H1 (cell line): Measurements from ENCODE around the gene GFOD1. TPM values are rescaled to one million over a fixed set of nuclear protein-coding genes. Genes with fewer than 3 reads are reported as not detected.

Experiments used
- CTCF ChIA-PET: fragments of 300-600 bp; sonication (Branson Sonifier 250); formaldehyde crosslinking; loops from one replicate; lab custom pipeline; 2021; ENCODE audit not compliant: partially characterized antibody; lab: Charles Lee
- POLR2A ChIA-PET: fragments of 300-600 bp; sonication (Branson Sonifier 250); formaldehyde crosslinking; loops from one replicate; lab custom pipeline; 2021; ENCODE audit warnings: inconsistent platforms; ENCODE audit not compliant: partially characterized antibody; lab: Charles Lee
- DNase-seq, 2 experiments: peaks; one replicate each; pipeline versions ENCODE4 v3.0.0 to v3.0.0-alpha.2; 2010 to 2022; ENCODE audit warnings: low spot score in 2 of 2, low read depth in 1 of 2, mixed read lengths in 1 of 2
- FAIRE-seq: peaks from 2 replicates; lab custom pipeline; 2011; peaks lifted over from hg19 to GRCh38; lab: Jason Lieb, UNC
- H2AFZ ChIP-seq: 2 replicates; pipeline ENCODE4 v1.8.1; 2012; ENCODE audit warnings: low read length, inconsistent platforms
- H2AK5ac ChIP-seq: 2 replicates; pipeline ENCODE4 v1.6.1; 2013; ENCODE audit warnings: low read depth, low read length
- H2BK120ac ChIP-seq: replicated peaks from 2 replicates; pipeline ENCODE3; 2013; ENCODE audit warnings: low read depth, low read length, inconsistent platforms
- H2BK12ac ChIP-seq: 2 replicates; pipeline ENCODE4 v1.6.1; 2013; ENCODE audit warnings: low read depth, low read length
- H2BK15ac ChIP-seq: 2 replicates; pipeline ENCODE4 v1.6.1; 2013; ENCODE audit warnings: low read length
- H2BK20ac ChIP-seq: 2 replicates; pipeline ENCODE4 v1.6.1; 2013; ENCODE audit warnings: low read length
- H2BK5ac ChIP-seq: 2 replicates; pipeline ENCODE4 v1.6.1; 2013; ENCODE audit warnings: low read depth, low read length
- H3K14ac ChIP-seq: 2 replicates; pipeline ENCODE4 v1.6.1; 2013; ENCODE audit warnings: inconsistent platforms; ENCODE audit not compliant: insufficient read length
- H3K18ac ChIP-seq: 2 replicates; pipeline ENCODE4 v1.6.1; 2013; ENCODE audit warnings: low read length; ENCODE audit errors: extremely low read depth
- H3K23ac ChIP-seq: 2 replicates; pipeline ENCODE4 v1.6.1; 2013; ENCODE audit warnings: inconsistent platforms; ENCODE audit not compliant: insufficient read length
- H3K23me2 ChIP-seq: 2 replicates; pipeline ENCODE4 v1.6.1; 2013; ENCODE audit warnings: low read depth, low read length
- H3K27ac ChIP-seq: 2 replicates; pipeline ENCODE4 v1.6.1; 2011; ENCODE audit warnings: low read depth, low read length, inconsistent platforms
- H3K27me3 ChIP-seq, 4 experiments: replicated peaks in 1 of 4; 1 replicate in 1 of 4; 2 replicates in 3 of 4; pipeline versions ENCODE4 v1.6.1 to v1.8.1; 2011 to 2013; ENCODE audit warnings: low read length in 3 of 4, mild to moderate bottlenecking in 3 of 4, inconsistent platforms in 2 of 4, mixed read lengths in 2 of 4, moderate library complexity in 1 of 4; ENCODE audit not compliant: control insufficient read depth in 3 of 4, insufficient read depth in 3 of 4; ENCODE audit errors: extremely low read depth in 1 of 4
- H3K36me3 ChIP-seq, 4 experiments: 2 replicates each; pipeline versions ENCODE4 v1.6.1 to v1.8.1; 2011 to 2013; ENCODE audit warnings: mild to moderate bottlenecking in 4 of 4, low read length in 3 of 4, moderate library complexity in 2 of 4, control low read depth in 1 of 4, inconsistent platforms in 1 of 4; ENCODE audit not compliant: insufficient read depth in 4 of 4, control insufficient read depth in 2 of 4
- H3K4ac ChIP-seq: replicated peaks from 2 replicates; pipeline ENCODE3; 2013; ENCODE audit warnings: low read length, low read depth, mixed read lengths, inconsistent platforms; ENCODE audit not compliant: insufficient read length
- H3K4me1 ChIP-seq, 4 experiments: replicated peaks in 1 of 4; 1 replicate in 1 of 4; 2 replicates in 3 of 4; pipeline versions ENCODE4 v1.6.1 to v1.8.1; 2011 to 2013; ENCODE audit warnings: low read length in 3 of 4, inconsistent platforms in 2 of 4, mixed read lengths in 1 of 4; ENCODE audit not compliant: insufficient read depth in 4 of 4, control insufficient read depth in 3 of 4
- H3K4me2 ChIP-seq, 2 experiments: 2 replicates each; pipeline versions ENCODE4 v1.6.1 to v1.8.1; 2011 to 2013; ENCODE audit warnings: low read depth in 2 of 2, low read length in 2 of 2, control low read depth in 1 of 2, inconsistent platforms in 1 of 2, mild to moderate bottlenecking in 1 of 2; ENCODE audit not compliant: insufficient read depth in 1 of 2
- H3K4me3 ChIP-seq, 4 experiments: fragments of 200-600, 300-600 bp in 1 of 4; sonication (generic), shearing (Covaris generic), sonication (Bioruptor Twin) in 1 of 4; 2 replicates each; pipeline versions ENCODE4 v1.5.1 to v1.8.1; 2011 to 2016; ENCODE audit warnings: low read length in 4 of 4, low read depth in 3 of 4, control low read depth in 2 of 4, inconsistent platforms in 2 of 4, mild to moderate bottlenecking in 2 of 4, mixed read lengths in 1 of 4, moderate library complexity in 1 of 4; ENCODE audit not compliant: insufficient read depth in 2 of 4; ENCODE audit errors: extremely low read depth in 1 of 4
- H3K56ac ChIP-seq: replicated peaks from 2 replicates; pipeline ENCODE3; 2013; ENCODE audit warnings: low read depth, mild to moderate bottlenecking, mixed read lengths, low read length, inconsistent platforms; ENCODE audit not compliant: insufficient read length
- H3K79me1 ChIP-seq: 2 replicates; pipeline ENCODE4 v1.6.1; 2013; ENCODE audit warnings: low read depth, low read length, control low read depth
- H3K79me2 ChIP-seq, 2 experiments: 2 replicates each; pipeline versions ENCODE4 v1.6.1 to v1.8.1; 2012 to 2013; ENCODE audit warnings: low read length in 2 of 2, mild to moderate bottlenecking in 2 of 2, inconsistent platforms in 1 of 2; ENCODE audit not compliant: insufficient read depth in 2 of 2, control insufficient read depth in 1 of 2
- H3K9ac ChIP-seq, 4 experiments: replicated peaks in 1 of 4; 1 replicate in 1 of 4; 2 replicates in 3 of 4; pipeline versions ENCODE4 v1.6.1 to v1.8.1; 2011 to 2013; ENCODE audit warnings: low read depth in 3 of 4, low read length in 3 of 4, control low read depth in 2 of 4, mild to moderate bottlenecking in 2 of 4, moderate library complexity in 2 of 4, inconsistent platforms in 1 of 4; ENCODE audit errors: extremely low read depth in 1 of 4
- H3K9me3 ChIP-seq, 2 experiments: 2 replicates each; pipeline versions ENCODE4 v1.6.1 to v1.8.1; 2012 to 2013; ENCODE audit warnings: mild to moderate bottlenecking in 2 of 2, moderate library complexity in 2 of 2, control low read depth in 1 of 2, inconsistent platforms in 1 of 2, low read depth in 1 of 2, low read length in 1 of 2, mixed read lengths in 1 of 2; ENCODE audit not compliant: insufficient read depth in 2 of 2
- H4K20me1 ChIP-seq, 2 experiments: replicated peaks in 1 of 2; 2 replicates each; pipeline versions ENCODE3 to v1.8.1; 2011 to 2013; ENCODE audit warnings: inconsistent platforms in 2 of 2, low read length in 2 of 2, mild to moderate bottlenecking in 1 of 2; ENCODE audit not compliant: insufficient read depth in 2 of 2, control insufficient read depth in 1 of 2
- H4K5ac ChIP-seq: 2 replicates; pipeline ENCODE4 v1.6.1; 2013; ENCODE audit warnings: low read length, low read depth, mixed read lengths, inconsistent platforms; ENCODE audit not compliant: insufficient read length
- H4K8ac ChIP-seq: 2 replicates; pipeline ENCODE4 v1.8.0; 2013; ENCODE audit warnings: mild to moderate bottlenecking, moderate library complexity, low read length, inconsistent platforms; ENCODE audit not compliant: insufficient read depth; ENCODE audit errors: extremely low read depth
- H4K91ac ChIP-seq: replicated peaks from 2 replicates; pipeline ENCODE3; 2013; ENCODE audit warnings: low read length, mixed read lengths, inconsistent platforms; ENCODE audit not compliant: insufficient read length
- BCL11A ChIP-seq, 2 experiments: IDR thresholded peaks; one replicate each; pipeline ENCODE4 v1.6.1; 2011; ENCODE audit warnings: low read depth in 2 of 2, low read length in 2 of 2, mild to moderate bottlenecking in 2 of 2
- E2F6 ChIP-seq: IDR thresholded peaks from 2 replicates; pipeline ENCODE4 v1.6.1; 2012; ENCODE audit warnings: inconsistent platforms
- EZH2 ChIP-seq: fragments of 200-600 bp; sonication (generic); IDR thresholded peaks from 2 replicates; pipeline ENCODE4 v1.7.1; 2012; ENCODE audit warnings: low read depth, mild to moderate bottlenecking, moderate library complexity, low read length, inconsistent platforms; ENCODE audit not compliant: severe bottlenecking
- HDAC2 ChIP-seq, 2 experiments: fragments of 300-600 bp in 1 of 2; sonication (generic) in 1 of 2; IDR thresholded peaks; 2 replicates each; pipeline ENCODE4 v1.6.1; 2011 to 2012; ENCODE audit warnings: low read depth in 2 of 2, low read length in 2 of 2, mild to moderate bottlenecking in 2 of 2, moderate library complexity in 2 of 2, borderline replicate concordance in 1 of 2, inconsistent platforms in 1 of 2
- JUND ChIP-seq: IDR thresholded peaks from 2 replicates; pipeline ENCODE4 v1.6.1; 2011; ENCODE audit warnings: mild to moderate bottlenecking, improper control_type of control experiment, low read length
- MAFK ChIP-seq: IDR thresholded peaks from 2 replicates; pipeline ENCODE4 v1.6.1; 2012; ENCODE audit warnings: low read depth, mild to moderate bottlenecking, improper control_type of control experiment, low read length
- NRF1 ChIP-seq: IDR thresholded peaks from 2 replicates; pipeline ENCODE4 v1.6.1; 2011; ENCODE audit warnings: mild to moderate bottlenecking, low read depth, low read length, improper control_type of control experiment
- SIN3A ChIP-seq, 2 experiments: IDR thresholded peaks in 1 of 2; conservative IDR thresholded peaks in 1 of 2; 2 replicates each; pipeline ENCODE4 v1.6.1; 2011 to 2012; ENCODE audit warnings: low read length in 2 of 2, improper control_type of control experiment in 1 of 2, low read depth in 1 of 2, mild to moderate bottlenecking in 1 of 2
- SUZ12 ChIP-seq: fragments of 200-600 bp; sonication (generic); IDR thresholded peaks from 2 replicates; pipeline ENCODE4 v1.6.1; 2012; ENCODE audit warnings: mild to moderate bottlenecking, inconsistent platforms, low read length, moderate library complexity, mixed read lengths
- TEAD4 ChIP-seq: IDR thresholded peaks from 2 replicates; pipeline ENCODE4 v1.6.1; 2012; ENCODE audit warnings: low read depth, low read length, inconsistent platforms, mixed read lengths
- WGBS, 2 experiments: shearing (Covaris generic) in 1 of 2; methylation state at CpG; one replicate each; pipeline versions ENCODE4 v1.1.6 to v1.1.7; 2013 to 2015; ENCODE audit warnings: low lambda C conversion rate in 2 of 2, mixed read lengths in 2 of 2, inconsistent platforms in 1 of 2, low coverage in 1 of 2, missing lambda C conversion rate in 1 of 2; ENCODE audit not compliant: insufficient replicate concordance in 2 of 2, insufficient coverage in 1 of 2, insufficient read length in 1 of 2; ENCODE audit errors: extremely low coverage in 1 of 2, missing lambda C conversion rate in 1 of 2; 5-methylcytosine and 5-hydroxymethylcytosine counted together
- polyA plus RNA-seq, 7 experiments: library from polyadenylated mRNA; depleted of rRNA in 3 of 7; stranded (reverse) in 5 of 7; unstranded in 2 of 7; fragments of >200 nt in 5 of 7; fragments of 200-250 nt in 2 of 7; gene quantifications; 1 replicate in 5 of 7; 2 replicates in 1 of 7; 4 replicates in 1 of 7; pipeline versions ENCODE4 v1.2.1 to v1.2.3, GENCODE V29; 2011 to 2013; ENCODE audit warnings: missing spikeins in 2 of 7, mixed read lengths in 2 of 7
- total RNA-seq: library from RNA; stranded (reverse); fragmentation: NEBNext Ultra II Directional; extraction: Animal tissue kit (Norgen Biotek cat#: 25700); gene quantifications from 2 replicates; pipeline ENCODE4 v1.2.1, GENCODE V29; 2021
- TF ChIP-seq, protein P1 (sequence below): IDR thresholded peaks from 2 replicates; pipeline ENCODE4 v1.6.1; 2012; ENCODE audit warnings: low read length, inconsistent platforms

Gene GFOD1
- total and polyA plus RNA-seq, 2 of the 8 experiments (the other 6 are each of a cell fraction or from before 2014, with no cell fraction given), result 2.5 to 8.8 TPM

DNA sequence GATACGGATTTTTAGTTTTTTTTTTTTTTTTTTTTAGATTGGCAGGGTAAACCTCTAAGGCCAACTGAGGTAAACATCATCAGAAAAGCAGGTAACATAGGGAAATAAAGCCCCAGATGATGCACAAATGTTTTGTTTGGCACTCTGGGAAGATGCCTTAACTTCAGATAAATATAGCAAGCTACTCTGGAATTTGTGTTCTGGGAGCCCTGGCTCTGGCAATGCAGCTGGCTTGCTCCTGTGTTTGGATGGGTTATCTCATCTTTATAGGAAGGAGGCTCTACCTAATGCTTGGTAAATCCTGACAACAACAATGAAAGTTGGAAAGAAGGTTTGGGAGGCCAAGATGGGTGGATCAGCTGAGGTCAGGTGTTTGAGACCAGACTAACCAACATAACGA, 77.4 kb downstream of the GFOD1 start:
- H2BK20ac ChIP-seq, result no peak overlapping the region
- H2BK12ac ChIP-seq, result no peak overlapping the region
- peaks cover 0 to 9% (median 3%) of the 10 kb centered on the region in 4 experiments; a peak in 4 of 7 replicates for H3K4me1 ChIP-seq
- H3K79me1 ChIP-seq, result no peaks in the 10 kb centered on the region; the same call in 1 of the 2 replicates
- no peak overlapping the region for H3K14ac ChIP-seq
- H3K18ac ChIP-seq, result no peak overlapping the region
- no peak overlapping the region for H4K91ac ChIP-seq
- H2BK15ac ChIP-seq, result no peak overlapping the region
- DNase-seq, result no peak
- H2BK120ac ChIP-seq, result no peak overlapping the region
- H3K79me2 ChIP-seq, result no peaks in the 10 kb centered on the region
- H3K56ac ChIP-seq, result no peak overlapping the region
- no peak overlapping the region for H3K4me2 ChIP-seq
- no peak for FAIRE-seq
- H2AK5ac ChIP-seq, result no peak overlapping the region
- no peak overlapping the region for H3K4ac ChIP-seq
- no peak overlapping the region for H3K27ac ChIP-seq
- H2AFZ ChIP-seq, result no peak overlapping the region
- 92% methylated on average over 1 of the region's 2 CpGs; no CpG with 5 or more reads in 1 of the 2 experiments for WGBS, 2 experiments
- no peak overlapping the region for H2BK5ac ChIP-seq
- H3K9me3 ChIP-seq, result no peaks in the 10 kb centered on the region
- H3K4me3 ChIP-seq, result no peak overlapping the region
- H3K9ac ChIP-seq, result no peak overlapping the region
- ChIA-PET CTCF (interaction anchor here (0.9 to 2.3 kb wide), 7 partner anchors 8 to 78 kb away, joined by 3 to 8 read pairs (median 4); no protein-coding TSS in a partner anchor), POLR2A (interaction anchor here (0.7 to 1.0 kb wide), 2 partner anchors 13 to 177 kb away, joined by 3 read pairs; no protein-coding TSS in a partner anchor)
- H4K5ac ChIP-seq, result no peak overlapping the region
- no peak overlapping the region for H4K8ac ChIP-seq
- no peaks in the 10 kb centered on the region for H3K36me3 ChIP-seq
- no peaks in the 10 kb centered on the region; the same call in 1 of the 2 replicates for H3K23me2 ChIP-seq
- no peak overlapping the region for H3K23ac ChIP-seq
- no peaks in the 10 kb centered on the region for H4K20me1 ChIP-seq
- H3K27me3 ChIP-seq, result no peaks in the 10 kb centered on the region
- TF ChIP-seq E2F6, result no peak
- no peak for TF ChIP-seq BCL11A (IDR thresholded peaks at IDR 0.05; ENCODE audit: low read depth in 2 of 2, low read length in 2 of 2)
- TF ChIP-seq, protein P1, sequence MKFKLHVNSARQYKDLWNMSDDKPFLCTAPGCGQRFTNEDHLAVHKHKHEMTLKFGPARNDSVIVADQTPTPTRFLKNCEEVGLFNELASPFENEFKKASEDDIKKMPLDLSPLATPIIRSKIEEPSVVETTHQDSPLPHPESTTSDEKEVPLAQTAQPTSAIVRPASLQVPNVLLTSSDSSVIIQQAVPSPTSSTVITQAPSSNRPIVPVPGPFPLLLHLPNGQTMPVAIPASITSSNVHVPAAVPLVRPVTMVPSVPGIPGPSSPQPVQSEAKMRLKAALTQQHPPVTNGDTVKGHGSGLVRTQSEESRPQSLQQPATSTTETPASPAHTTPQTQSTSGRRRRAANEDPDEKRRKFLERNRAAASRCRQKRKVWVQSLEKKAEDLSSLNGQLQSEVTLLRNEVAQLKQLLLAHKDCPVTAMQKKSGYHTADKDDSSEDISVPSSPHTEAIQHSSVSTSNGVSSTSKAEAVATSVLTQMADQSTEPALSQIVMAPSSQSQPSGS, result no peak
- TF ChIP-seq NRF1, result no peak
- TF ChIP-seq TEAD4, result no peak
- no peak for TF ChIP-seq JUND
- TF ChIP-seq SIN3A (conservative IDR thresholded peaks at IDR 0.05 in 1 of 2, IDR thresholded peaks at IDR 0.05 in 1 of 2; ENCODE audit: low read depth in 1 of 2, low read length in 2 of 2), result no peak
- no peak for TF ChIP-seq MAFK
- TF ChIP-seq EZH2, result no peak
- TF ChIP-seq HDAC2 (IDR thresholded peaks at IDR 0.05; ENCODE audit: borderline replicate concordance in 1 of 2, low read depth in 2 of 2, low read length in 2 of 2), result no peak
- no peak for TF ChIP-seq SUZ12
